Osteoblast (primary cell): ENCODE data around the gene GORASP1. TPM values are rescaled to one million over a fixed set of nuclear protein-coding genes. Genes with fewer than 3 reads are reported as not detected.

ENCODE experiments used
- DNase-seq: peaks from one replicate; pipeline ENCODE4 v3.0.0; 2011; ENCODE audit warnings: low spot score, mixed read lengths; ENCODE audit not compliant: insufficient read length; ENCODE audit errors: missing footprints
- H2AFZ ChIP-seq: 2 replicates; pipeline ENCODE4 v1.6.0; 2011; ENCODE audit warnings: mild to moderate bottlenecking, low read length
- H3K27ac ChIP-seq: 2 replicates; pipeline ENCODE4 v1.5.1; 2011; ENCODE audit warnings: mild to moderate bottlenecking, low read depth, low read length, moderate library complexity
- H3K27me3 ChIP-seq: 2 replicates; pipeline ENCODE4 v1.6.0; 2012; ENCODE audit warnings: mild to moderate bottlenecking, control low read depth, inconsistent platforms, low read length, moderate library complexity; ENCODE audit not compliant: insufficient read depth
- H3K36me3 ChIP-seq: 2 replicates; pipeline ENCODE4 v1.5.1; 2011; ENCODE audit warnings: mild to moderate bottlenecking, low read length, control low read depth, moderate library complexity; ENCODE audit not compliant: insufficient read depth
- H3K4me1 ChIP-seq: 2 replicates; pipeline ENCODE4 v1.5.1; 2011; ENCODE audit warnings: mild to moderate bottlenecking, low read length, control low read depth, moderate library complexity; ENCODE audit not compliant: insufficient read depth
- H3K4me2 ChIP-seq: 2 replicates; pipeline ENCODE4 v1.6.0; 2011; ENCODE audit warnings: mild to moderate bottlenecking, low read length; ENCODE audit not compliant: insufficient read depth
- H3K4me3 ChIP-seq: fragments of 200-600 bp; sonication (generic); 3 replicates; pipeline ENCODE4 v1.5.1; 2012; ENCODE audit warnings: mild to moderate bottlenecking, low read length, inconsistent platforms; ENCODE audit not compliant: insufficient read depth
- H3K79me2 ChIP-seq: 2 replicates; pipeline ENCODE4 v1.6.0; 2012; ENCODE audit warnings: mild to moderate bottlenecking, low read length, control low read depth, inconsistent platforms; ENCODE audit not compliant: insufficient read depth
- H3K9me3 ChIP-seq: 2 replicates; pipeline ENCODE4 v1.5.1; 2011; ENCODE audit warnings: low read depth, low read length, control low read depth
- H4K20me1 ChIP-seq: 2 replicates; pipeline ENCODE4 v1.6.0; 2012; ENCODE audit warnings: mild to moderate bottlenecking, low read length, control low read depth; ENCODE audit not compliant: insufficient read depth
- total RNA-seq: library from RNA; depleted of rRNA; stranded (reverse); fragments of >200 nt; gene quantifications from 2 replicates; pipeline ENCODE4 v1.2.3, GENCODE V29; 2012
- TF ChIP-seq, protein P1 (sequence below): IDR thresholded peaks from 2 replicates; pipeline ENCODE4 v1.5.1; 2011; ENCODE audit warnings: mild to moderate bottlenecking, low read depth, low read length, moderate library complexity; ENCODE audit errors: extremely low read depth

The GORASP1 gene
- total RNA-seq, 1 donor, result 46.0 TPM

GRCh38 chr3:39099242-39099641, 8.2 kb downstream of the GORASP1 start:
- no peaks in the 10 kb centered on the region for H3K27me3 ChIP-seq
- no peak overlapping the region for H2AFZ ChIP-seq
- no peak overlapping the region for H3K4me2 ChIP-seq
- peak; percentile 46 for DNase-seq
- peaks cover 40% of the 10 kb centered on the region for H3K79me2 ChIP-seq
- H3K9me3 ChIP-seq, result no peaks in the 10 kb centered on the region
- H3K36me3 ChIP-seq, result peaks cover 62% of the 10 kb centered on the region
- peaks cover 37% of the 10 kb centered on the region for H4K20me1 ChIP-seq
- TF ChIP-seq, protein P1, sequence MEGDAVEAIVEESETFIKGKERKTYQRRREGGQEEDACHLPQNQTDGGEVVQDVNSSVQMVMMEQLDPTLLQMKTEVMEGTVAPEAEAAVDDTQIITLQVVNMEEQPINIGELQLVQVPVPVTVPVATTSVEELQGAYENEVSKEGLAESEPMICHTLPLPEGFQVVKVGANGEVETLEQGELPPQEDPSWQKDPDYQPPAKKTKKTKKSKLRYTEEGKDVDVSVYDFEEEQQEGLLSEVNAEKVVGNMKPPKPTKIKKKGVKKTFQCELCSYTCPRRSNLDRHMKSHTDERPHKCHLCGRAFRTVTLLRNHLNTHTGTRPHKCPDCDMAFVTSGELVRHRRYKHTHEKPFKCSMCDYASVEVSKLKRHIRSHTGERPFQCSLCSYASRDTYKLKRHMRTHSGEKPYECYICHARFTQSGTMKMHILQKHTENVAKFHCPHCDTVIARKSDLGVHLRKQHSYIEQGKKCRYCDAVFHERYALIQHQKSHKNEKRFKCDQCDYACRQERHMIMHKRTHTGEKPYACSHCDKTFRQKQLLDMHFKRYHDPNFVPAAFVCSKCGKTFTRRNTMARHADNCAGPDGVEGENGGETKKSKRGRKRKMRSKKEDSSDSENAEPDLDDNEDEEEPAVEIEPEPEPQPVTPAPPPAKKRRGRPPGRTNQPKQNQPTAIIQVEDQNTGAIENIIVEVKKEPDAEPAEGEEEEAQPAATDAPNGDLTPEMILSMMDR, result no peak
- no peak overlapping the region for H3K4me3 ChIP-seq
- H3K4me1 ChIP-seq, result no peaks in the 10 kb centered on the region
- H3K27ac ChIP-seq, result no peak overlapping the region

DNA sequence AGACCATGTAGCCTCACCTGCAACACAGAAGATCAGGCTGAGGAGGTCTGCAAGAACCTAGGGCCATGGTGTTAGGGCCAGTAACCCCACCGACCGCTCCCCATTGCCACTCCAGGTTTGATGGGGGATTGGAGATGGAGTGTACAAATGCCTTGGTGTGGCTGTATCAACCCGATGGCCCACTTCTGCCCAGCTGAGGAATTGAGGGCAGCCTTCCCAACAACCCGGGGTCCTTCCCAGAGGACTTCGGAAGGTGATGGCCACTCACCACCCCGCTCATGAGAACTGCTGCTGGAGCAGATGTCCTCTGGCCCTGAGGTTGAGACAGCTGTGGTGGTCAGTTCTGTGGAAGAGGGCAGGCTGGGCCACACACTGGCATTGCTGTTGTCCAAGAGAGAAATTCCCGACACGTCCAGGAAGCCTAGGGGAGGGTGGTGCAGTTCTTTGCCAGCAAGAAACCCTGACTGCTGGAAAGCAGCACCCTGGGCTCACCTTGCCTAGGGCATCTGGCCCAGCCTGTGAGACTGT, 8.9 kb downstream of the GORASP1 start:
- Histone ChIP-seq H4K20me1 (peaks cover 30% of the 10 kb centered on the region), H3K4me3 (no peak overlapping the region), H3K27ac (no peak overlapping the region), H3K36me3 (peaks cover 69% of the 10 kb centered on the region), H3K27me3 (no peaks in the 10 kb centered on the region), H2AFZ (no peak overlapping the region), H3K79me2 (peaks cover 33% of the 10 kb centered on the region), H3K4me1 (no peaks in the 10 kb centered on the region), H3K9me3 (no peaks in the 10 kb centered on the region), H3K4me2 (no peak overlapping the region)
- TF ChIP-seq, protein P1, result no peak
- peak; percentile 35 for DNase-seq

DNA sequence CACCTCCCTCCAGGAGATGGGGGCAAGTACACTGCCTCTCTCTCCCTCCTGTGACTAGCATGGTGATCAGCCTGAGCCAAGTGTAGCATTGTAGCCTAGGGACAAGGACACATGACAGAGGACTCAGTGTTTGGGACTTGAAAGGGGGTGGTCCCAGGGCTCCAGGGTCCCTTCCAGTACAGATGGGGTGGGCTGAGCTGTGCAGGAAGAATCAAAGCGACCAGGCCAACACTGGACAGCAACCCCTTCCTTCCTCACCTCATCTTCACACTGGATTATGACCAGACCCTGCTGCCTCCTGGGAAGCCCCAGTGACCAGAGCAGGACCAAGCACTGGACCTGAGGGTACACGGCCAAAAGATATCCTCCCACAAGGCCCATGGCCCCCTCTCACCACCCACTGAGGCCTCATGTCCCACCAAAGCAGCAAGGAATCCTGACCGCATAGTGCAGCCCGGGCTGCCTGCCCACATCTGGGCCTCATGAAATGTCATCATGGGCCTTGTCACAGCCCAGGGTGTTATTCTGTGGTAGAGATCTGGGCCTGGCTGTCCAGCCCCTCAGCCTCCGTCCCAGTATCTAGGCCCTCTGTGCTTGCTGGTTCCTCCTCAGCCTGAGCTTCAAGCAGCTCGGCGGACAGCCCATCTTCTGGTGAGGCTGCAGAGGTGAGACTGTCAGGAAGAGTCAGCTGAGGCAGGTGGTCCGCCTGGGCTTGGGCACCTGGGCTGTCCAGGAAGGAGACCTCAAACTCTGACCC, 9.5 kb downstream of the GORASP1 start:
- H4K20me1 ChIP-seq, result peaks cover 26% of the 10 kb centered on the region
- no peaks in the 10 kb centered on the region for H3K9me3 ChIP-seq
- H3K4me2 ChIP-seq, result no peak overlapping the region
- H3K79me2 ChIP-seq, result peaks cover 27% of the 10 kb centered on the region
- H3K4me1 ChIP-seq, result no peaks in the 10 kb centered on the region
- TF ChIP-seq, protein P1, result no peak
- no peak overlapping the region for H3K27ac ChIP-seq
- no peaks in the 10 kb centered on the region for H3K27me3 ChIP-seq
- H3K4me3 ChIP-seq, result no peak overlapping the region
- H3K36me3 ChIP-seq, result peaks cover 72% of the 10 kb centered on the region
- no peak overlapping the region for H2AFZ ChIP-seq
- no peak for DNase-seq

GRCh38 chr3:39096775-39097174, 10.7 kb downstream of the GORASP1 start:
- TF ChIP-seq, protein P1, result no peak
- H2AFZ ChIP-seq, result no peak overlapping the region
- peak; percentile 61 for DNase-seq
- peaks cover 16% of the 10 kb centered on the region for H3K79me2 ChIP-seq
- no peak overlapping the region for H3K27ac ChIP-seq
- no peaks in the 10 kb centered on the region for H3K4me1 ChIP-seq
- H3K9me3 ChIP-seq, result no peaks in the 10 kb centered on the region
- no peak overlapping the region for H3K4me2 ChIP-seq
- H4K20me1 ChIP-seq, result peaks cover 23% of the 10 kb centered on the region
- no peak overlapping the region for H3K4me3 ChIP-seq
- H3K36me3 ChIP-seq, result peaks cover 80% of the 10 kb centered on the region
- H3K27me3 ChIP-seq, result no peaks in the 10 kb centered on the region
